PC-3 (cell line): ENCODE results near the gene BCAS4. TPM values are rescaled to one million over a fixed set of nuclear protein-coding genes. Genes with fewer than 3 reads are reported as not detected.

Experiments
- ATAC-seq: fragments of 200-7000 bp; cut with Tn5 transposase; 2 replicates; pipeline ENCODE4 v1.9.1; 2020; ENCODE audit warnings: mild to moderate bottlenecking, moderate library complexity
- BruUV-seq: library from RNA; stranded (reverse); fragments of 400-500 nt; replicated peaks from 2 replicates; lab custom pipeline; 2021; lab: Mats Ljungman, UMichigan
- CTCF ChIA-PET: fragments of 300-600 bp; sonication (Branson Sonifier 250); formaldehyde crosslinking; loops from one replicate; lab custom pipeline; 2022; ENCODE audit warnings: antibody characterized with exemption; lab: Charles Lee
- POLR2A ChIA-PET: fragments of 300-600 bp; sonication (Branson Sonifier 250); formaldehyde crosslinking; loops from one replicate; lab custom pipeline; 2022; ENCODE audit warnings: antibody characterized with exemption; ENCODE audit not compliant: unreplicated experiment; lab: Charles Lee
- DNase-seq: peaks from one replicate; pipeline ENCODE4 v3.0.0-alpha.2; 2015
- H2AFZ ChIP-seq: fragments of 300-600 bp; sonication (generic); 2 replicates; pipeline ENCODE4 v1.6.0; 2016; ENCODE audit warnings: antibody characterized with exemption, low read length
- H3F3A ChIP-seq: fragments of 300-600 bp; sonication (generic); one replicate; pipeline ENCODE4 v1.6.0; 2017; ENCODE audit warnings: antibody characterized with exemption, low read length, control low read depth, mild to moderate bottlenecking; ENCODE audit not compliant: unreplicated experiment
- H3K27ac ChIP-seq: fragments of 300-600 bp; sonication (generic); 2 replicates; pipeline ENCODE4 v1.5.1; 2016; ENCODE audit warnings: mild to moderate bottlenecking, low read length
- H3K27me3 ChIP-seq: fragments of 300-600 bp; sonication (generic); 2 replicates; pipeline ENCODE4 v1.6.1; 2016; ENCODE audit warnings: low read length, mixed read lengths
- H3K36me3 ChIP-seq: fragments of 300-600 bp; sonication (generic); 2 replicates; pipeline ENCODE4 v1.6.1; 2016; ENCODE audit warnings: low read depth, mixed run types, low read length, mixed read lengths
- H3K4me1 ChIP-seq: fragments of 300-600 bp; sonication (generic); 2 replicates; pipeline ENCODE4 v1.5.1; 2016; ENCODE audit warnings: low read length; ENCODE audit not compliant: insufficient read depth
- H3K4me2 ChIP-seq: fragments of 300-600 bp; sonication (generic); 2 replicates; pipeline ENCODE4 v1.6.0; 2016; ENCODE audit warnings: low read length
- H3K4me3 ChIP-seq: fragments of 300-600 bp; sonication (generic); 2 replicates; pipeline ENCODE4 v1.5.1; 2016; ENCODE audit warnings: mild to moderate bottlenecking, low read length, mixed read lengths
- H3K79me2 ChIP-seq: fragments of 300-600 bp; sonication (generic); 2 replicates; pipeline ENCODE4 v1.6.1; 2017; ENCODE audit warnings: low read length, mixed read lengths
- H3K9ac ChIP-seq: fragments of 300-600 bp; sonication (generic); 2 replicates; pipeline ENCODE4 v1.6.0; 2016; ENCODE audit warnings: mild to moderate bottlenecking, low read length
- H3K9me2 ChIP-seq: fragments of 300-600 bp; sonication (generic); replicated peaks from 2 replicates; pipeline ENCODE4 v1.6.1; 2016; ENCODE audit warnings: mixed run types, low read length, mixed read lengths
- H3K9me3 ChIP-seq: fragments of 300-600 bp; sonication (generic); 2 replicates; pipeline ENCODE4 v1.6.1; 2016; ENCODE audit warnings: low read length, mixed read lengths
- H4K20me1 ChIP-seq: fragments of 300-600 bp; sonication (generic); 2 replicates; pipeline ENCODE4 v1.6.1; 2016; ENCODE audit warnings: low read length, mixed read lengths
- CTCF ChIP-seq: fragments of 300-600 bp; sonication (generic); conservative IDR thresholded peaks from 2 replicates; pipeline ENCODE4 v1.5.1; 2017; ENCODE audit warnings: antibody characterized with exemption, low read depth, mild to moderate bottlenecking, low read length
- EZH2 ChIP-seq: fragments of 300-600 bp; sonication (generic); IDR thresholded peaks from one replicate; pipeline ENCODE4 v1.6.1; 2017; ENCODE audit warnings: antibody characterized with exemption, mild to moderate bottlenecking, low read length; ENCODE audit not compliant: unreplicated experiment
- EZH2phosphoT487 ChIP-seq: fragments of 300-600 bp; sonication (generic); IDR thresholded peaks from 2 replicates; pipeline ENCODE4 v1.6.1; 2018; ENCODE audit warnings: mild to moderate bottlenecking, antibody characterized with exemption, low read length, borderline replicate concordance
- intact Hi-C: fragments of 100-400 bp; cut with micrococcal nuclease; formaldehyde crosslinking; loops from 2 replicates; pipeline ENCODE4 v1.9.0; 2023
- total RNA-seq: library from RNA; depleted of rRNA; stranded (reverse); fragments of >200 nt; gene quantifications from 2 replicates; pipeline ENCODE4 v1.2.3, GENCODE V29; 2014; rRNA removed

Gene BCAS4
- total RNA-seq, 1 experiment from 2014 or later: 56.9 TPM

DNA sequence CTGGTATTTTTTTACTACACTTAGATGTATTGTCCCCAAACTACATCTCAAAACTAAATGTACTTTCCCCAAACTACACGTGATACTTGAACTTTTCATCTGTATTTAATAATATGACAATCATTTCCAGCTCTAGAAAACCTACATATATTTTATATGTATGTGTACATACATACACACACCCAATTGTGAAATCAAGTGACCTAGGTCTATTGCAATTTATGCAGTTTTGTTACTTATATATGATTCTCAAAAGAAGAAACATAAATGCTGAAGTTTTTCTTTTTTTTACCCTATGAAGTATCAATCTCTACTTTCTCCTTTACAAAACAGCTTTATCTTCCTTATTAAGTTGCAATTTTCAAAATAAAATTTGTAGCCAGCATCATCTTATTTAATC is 131.7 kb downstream of the BCAS4 start:
- Histone ChIP-seq H3K9me2 (no peaks in the 10 kb centered on the region), H3K9ac (no peak overlapping the region), H3K79me2 (peaks cover 91% of the 10 kb centered on the region), H3F3A (no peaks in the 10 kb centered on the region), H3K4me1 (peaks cover 25% of the 10 kb centered on the region), H3K4me2 (no peak overlapping the region), H2AFZ (no peak overlapping the region), H3K27me3 (no peaks in the 10 kb centered on the region), H4K20me1 (peaks cover 60% of the 10 kb centered on the region), H3K36me3 (peaks cover 56% of the 10 kb centered on the region), H3K9me3 (no peaks in the 10 kb centered on the region), H3K27ac (no peak overlapping the region), H3K4me3 (no peak overlapping the region)
- DNase-seq (no peak), ATAC-seq (no peak)
- ChIA-PET POLR2A (no interaction called here), CTCF (no interaction called here)
- TF ChIP-seq EZH2phosphoT487 (no peak), EZH2 (no peak), CTCF (no peak)
- intact Hi-C loops: loop anchor here (5.0 kb wide), 1 partner anchor 34 kb away; no protein-coding TSS in a partner anchor
- BruUV-seq: no TSS peak

Other genes with a start within 250 kb of the BCAS4 start
- 0.04 TPM in 1 of 2 replicates, not detected in the other for gene RIPOR3, start 103.5 kb upstream of the BCAS4 start, total RNA-seq
- gene PARD6B, start 63.5 kb upstream of the BCAS4 start, total RNA-seq: 3.7 and 4.3 TPM in 2 replicates
- gene ADNP, start 136.4 kb downstream of the BCAS4 start, total RNA-seq: 27.5 and 45.0 TPM in 2 replicates
- gene DPM1, start 163.5 kb downstream of the BCAS4 start, total RNA-seq: 70.7 and 87.0 TPM in 2 replicates
- 11.3 and 13.4 TPM in 2 replicates for gene MOCS3, start 163.8 kb downstream of the BCAS4 start, total RNA-seq
- 61.5 and 74.1 TPM in 2 replicates for gene KCNG1, start 228.0 kb downstream of the BCAS4 start, total RNA-seq